B cell (primary cell): ENCODE results near the gene RHOBTB3.

ENCODE experiments used
- CTCF ChIP-seq: fragments of 200-600 bp; IDR thresholded peaks from one replicate; pipeline ENCODE4 v1.8.0; 2022; ENCODE audit warnings: antibody characterized with exemption, mild to moderate bottlenecking
- EZH2 ChIP-seq: IDR thresholded peaks from 2 replicates; pipeline ENCODE4 v1.6.1; 2012; ENCODE audit warnings: borderline replicate concordance, low read depth, mild to moderate bottlenecking, moderate library complexity, low read length; ENCODE audit not compliant: insufficient read depth, poor library complexity, severe bottlenecking

- TF ChIP-seq EZH2 (no peak), CTCF (no peak)
Measured at GRCh38 chr5:95800553-95800952, 69.4 kb downstream of the RHOBTB3 start.
